Naive thymus-derived CD8-positive, alpha-beta T cell (primary cell): Measurements from ENCODE around the gene HNRNPUL1. TPM values are rescaled to one million over a fixed set of nuclear protein-coding genes. Genes with fewer than 3 reads are reported as not detected.

Experiments
- ATAC-seq, 2 donors: fragments of 150-1000 bp; cut with Tn5 transposase in 1 of 2; sonication (Bioruptor Pico), chemical (Tn5 transposase) in 1 of 2; 1 replicate in 1 of 2; 2 replicates in 1 of 2; pipeline ENCODE4 v1.10.0; 2021; ENCODE audit warnings: mild to moderate bottlenecking in 2 of 2, moderate library complexity in 2 of 2
- POLR2A ChIA-PET: fragments of 350-600 bp; sonication (Branson Sonifier 250); formaldehyde crosslinking; loops from one replicate; lab custom pipeline; 2021; ENCODE audit warnings: antibody characterized with exemption; lab: Charles Lee
- DNase-seq, 10 donors: peaks; one replicate each; pipeline versions ENCODE4 v3.0.0 to v3.0.0-alpha.2; 2020 to 2022
- H3K27ac Mint-ChIP-seq, 10 donors: one replicate each; pipeline ENCODE4 v1.8.0; 2020 to 2022; ENCODE audit warnings: mild to moderate bottlenecking in 10 of 10, mixed read lengths in 10 of 10, moderate library complexity in 4 of 10, inconsistent platforms in 1 of 10
- H3K27me3 Mint-ChIP-seq, 5 donors: one replicate each; pipeline ENCODE4 v1.8.0; 2021 to 2022; ENCODE audit warnings: mixed read lengths in 5 of 5
- H3K36me3 Mint-ChIP-seq, 3 donors: one replicate each; pipeline ENCODE4 v1.8.0; 2020 to 2022; ENCODE audit warnings: mixed read lengths in 3 of 3, mild to moderate bottlenecking in 2 of 3, inconsistent platforms in 1 of 3
- H3K4me1 Mint-ChIP-seq, 4 donors: one replicate each; pipeline ENCODE4 v1.8.0; 2021 to 2022; ENCODE audit warnings: mixed read lengths in 4 of 4
- H3K4me3 Mint-ChIP-seq, 10 donors: one replicate each; pipeline ENCODE4 v1.8.0; 2020 to 2022; ENCODE audit warnings: mild to moderate bottlenecking in 10 of 10, mixed read lengths in 10 of 10, moderate library complexity in 6 of 10, inconsistent platforms in 1 of 10
- H3K9me3 Mint-ChIP-seq, 9 donors: one replicate each; pipeline ENCODE4 v1.8.0; 2020 to 2022; ENCODE audit warnings: mixed read lengths in 9 of 9, mild to moderate bottlenecking in 3 of 9, inconsistent platforms in 1 of 9, moderate library complexity in 1 of 9
- polyA plus RNA-seq, 3 donors: library from polyadenylated mRNA; unstranded; fragments of 300-500 nt; fragmentation: Illumina TruSeq; gene quantifications; one replicate each; pipeline ENCODE4 v1.2.3, GENCODE V29; 2021
- total RNA-seq, 8 experiments: library from RNA in 2 of 8; stranded (reverse) in 2 of 8; gene quantifications; one replicate each; pipeline ENCODE4 v1.2.3 and lab custom pipeline; 2021 to 2026

Gene HNRNPUL1
- total and polyA plus RNA-seq, 5 experiments from 2014 or later = 40.7 to 280 (median 67.6) TPM

GRCh38 chr19:41352609-41353465, 88.7 kb downstream of the HNRNPUL1 start:
- POLR2A ChIA-PET = interaction anchor here (0.7 to 12.0 kb wide), 22 partner anchors 10 to 637 kb away, joined by 3 to 180 read pairs (median 6); partner anchors contain the start of genes B9D2, CCDC97, COQ8B and HNRNPUL1
- Mint-ChIP-seq H3K36me3 (peaks cover 4 to 18% (median 6%) of the 10 kb centered on the region in 3 donors), H3K9me3 (no peaks in the 10 kb centered on the region), H3K4me1 (peaks cover 46 to 83% (median 67%) of the 10 kb centered on the region in 4 donors), H3K27ac (peak overlapping the region; percentile 91 to 99 (median 97)), H3K4me3 (peak overlapping the region; percentile 92 to 100 (median 99)), H3K27me3 (no peaks in the 10 kb centered on the region)
- ATAC-seq (peak; percentile 21 to 25), DNase-seq (peak; percentile 55 to 85 (median 74))

GRCh38 chr19:41353466-41354342, 89.5 kb downstream of the HNRNPUL1 start, which contains the start of gene TGFB1:
Gene TGFB1 (minus strand): TSS chr19:41353922. CDS start chr19:41353044, 878 bp downstream.
- peaks cover 0 to 13% (median 2%) of the 10 kb centered on the region in 3 donors for H3K36me3 Mint-ChIP-seq
- ATAC-seq = peak; percentile 55 to 57

GRCh38 chr19:41354343-41354953, 90.3 kb downstream of the HNRNPUL1 start:
- Mint-ChIP-seq H3K27ac (peak overlapping the region; percentile 94 to 99 (median 96)), H3K27me3 (no peaks in the 10 kb centered on the region), H3K36me3 (peaks cover 0 to 8% (median 2%) of the 10 kb centered on the region in 3 donors), H3K9me3 (no peaks in the 10 kb centered on the region), H3K4me1 (peaks cover 42 to 75% (median 66%) of the 10 kb centered on the region in 4 donors), H3K4me3 (peak overlapping the region; percentile 78 to 99 (median 91))
- DNase-seq (no peak), ATAC-seq (no peak)
- POLR2A ChIA-PET = interaction anchor here (0.9 to 12.0 kb wide), 5 partner anchors 10 to 91 kb away, joined by 5 to 180 read pairs (median 44); partner anchors contain the start of genes B9D2, CCDC97 and HNRNPUL1

More at GRCh38 chr19:41353466-41354342, 89.5 kb downstream of the HNRNPUL1 start, which contains the start of gene TGFB1:
- no peaks in the 10 kb centered on the region for H3K9me3 Mint-ChIP-seq
- peak; percentile 93 to 97 (median 95) for DNase-seq
- peak within 1 kb of the TSS; percentile 94 to 99 (median 98) for H3K27ac Mint-ChIP-seq
- peaks cover 45 to 83% (median 69%) of the 10 kb centered on the region in 4 donors for H3K4me1 Mint-ChIP-seq
- POLR2A ChIA-PET = interaction anchor here (0.7 to 12.0 kb wide), 15 partner anchors 10 to 637 kb away, joined by 3 to 180 read pairs (median 11); partner anchors contain the start of genes B9D2, CCDC97, COQ8B and HNRNPUL1
- H3K4me3 Mint-ChIP-seq = peak within 1 kb of the TSS; percentile 92 to 100 (median 99)
- no peaks in the 10 kb centered on the region for H3K27me3 Mint-ChIP-seq

GRCh38 chr19:41355035-41355434, 90.9 kb downstream of the HNRNPUL1 start:
- peak overlapping the region; percentile 45 to 90 (median 82) for H3K4me3 Mint-ChIP-seq
- no peak for DNase-seq
- ATAC-seq = no peak
- no peaks in the 10 kb centered on the region for H3K27me3 Mint-ChIP-seq
- H3K4me1 Mint-ChIP-seq = peaks cover 44 to 74% (median 64%) of the 10 kb centered on the region in 4 donors
- POLR2A ChIA-PET = interaction anchor here (0.6 to 12.0 kb wide), 7 partner anchors 9 to 1522 kb away, joined by 3 to 180 read pairs (median 8); partner anchors contain the start of genes B9D2, CCDC97 and HNRNPUL1
- peak overlapping the region; percentile 89 to 99 (median 97) for H3K27ac Mint-ChIP-seq
- no peaks in the 10 kb centered on the region for H3K9me3 Mint-ChIP-seq
- H3K36me3 Mint-ChIP-seq = peaks cover 0 to 3% (median 3%) of the 10 kb centered on the region in 3 donors

- no peak for DNase-seq
- no peak for ATAC-seq
- POLR2A ChIA-PET = interaction anchor here (0.9 to 12.0 kb wide), 7 partner anchors 9 to 152 kb away, joined by 3 to 180 read pairs (median 8); partner anchors contain the start of genes B9D2, CCDC97 and HNRNPUL1
- H3K4me3 Mint-ChIP-seq = peak overlapping the region; percentile 70 to 90 (median 82)
- H3K4me1 Mint-ChIP-seq = peaks cover 44 to 69% (median 62%) of the 10 kb centered on the region in 4 donors
- H3K9me3 Mint-ChIP-seq = no peaks in the 10 kb centered on the region
- H3K27ac Mint-ChIP-seq = peak overlapping the region; percentile 89 to 99 (median 97)
- H3K27me3 Mint-ChIP-seq = no peaks in the 10 kb centered on the region
- H3K36me3 Mint-ChIP-seq = peaks cover 0 to 3% (median 3%) of the 10 kb centered on the region in 3 donors
Observed at GRCh38 chr19:41355802-41356201, 91.6 kb downstream of the HNRNPUL1 start.

- H3K27me3 Mint-ChIP-seq = no peaks in the 10 kb centered on the region
- H3K9me3 Mint-ChIP-seq = no peaks in the 10 kb centered on the region
- peaks cover 0 to 3% (median 3%) of the 10 kb centered on the region in 3 donors for H3K36me3 Mint-ChIP-seq
- H3K4me1 Mint-ChIP-seq = peaks cover 37 to 63% (median 58%) of the 10 kb centered on the region in 4 donors
- POLR2A ChIA-PET = interaction anchor here (0.5 to 12.0 kb wide), 9 partner anchors 7 to 606 kb away, joined by 3 to 180 read pairs (median 3); partner anchors contain the start of genes B9D2, CCDC97 and HNRNPUL1
- H3K27ac Mint-ChIP-seq = peak overlapping the region; percentile 89 to 99 (median 97)
- DNase-seq (peak in 3 of 10 donors; percentile 38 to 50 (median 50)), ATAC-seq (peak in 1 of 2 donors; percentile 12)
- H3K4me3 Mint-ChIP-seq = peak overlapping the region; percentile 70 to 90 (median 82)
Observed at GRCh38 chr19:41356984-41357739, 93.0 kb downstream of the HNRNPUL1 start.

Other genes with a start within 250 kb of the HNRNPUL1 start
- not detected for gene CYP2A13, start 175.9 kb upstream of the HNRNPUL1 start, total RNA-seq
- not detected for gene CYP2A13, start 175.9 kb upstream of the HNRNPUL1 start, polyA plus RNA-seq
- gene CYP2F1, start 149.9 kb upstream of the HNRNPUL1 start, total RNA-seq = not detected
- under 1 TPM in 1 of 3 donors, not detected in 2; 0.19 TPM for gene CYP2F1, start 149.9 kb upstream of the HNRNPUL1 start, polyA plus RNA-seq
- gene CYP2S1, start 71.2 kb upstream of the HNRNPUL1 start, total RNA-seq = not detected
- not detected for gene CYP2S1, start 71.2 kb upstream of the HNRNPUL1 start, polyA plus RNA-seq
- not detected for gene AXL, start 45.1 kb upstream of the HNRNPUL1 start, total RNA-seq
- under 1 TPM in 2 of 3 donors, not detected in 1; 0.11 to 0.21 TPM for gene AXL, start 45.1 kb upstream of the HNRNPUL1 start, polyA plus RNA-seq
- gene CCDC97, start 45.8 kb downstream of the HNRNPUL1 start, total RNA-seq = 10 to 100 TPM; 46.6 to 49.1 TPM
- gene CCDC97, start 45.8 kb downstream of the HNRNPUL1 start, polyA plus RNA-seq = 10 to 100 TPM; 15.6 to 25.0 (median 24.6) TPM
- 10 to 100 TPM; 83.6 to 85.6 TPM for gene TGFB1, start 89.5 kb downstream of the HNRNPUL1 start, total RNA-seq
- 10 to 100 TPM; 30.5 to 45.4 (median 34.5) TPM for gene TGFB1, start 89.5 kb downstream of the HNRNPUL1 start, polyA plus RNA-seq
- gene B9D2, start 99.8 kb downstream of the HNRNPUL1 start, total RNA-seq = 10 to 100 TPM; 15.0 to 17.3 TPM
- 10 to 100 TPM; 12.6 to 20.9 (median 19.8) TPM for gene B9D2, start 99.8 kb downstream of the HNRNPUL1 start, polyA plus RNA-seq
- gene TMEM91, start 112.2 kb downstream of the HNRNPUL1 start, total RNA-seq = 1 to 10 TPM; 9.9 TPM
- gene TMEM91, start 112.2 kb downstream of the HNRNPUL1 start, polyA plus RNA-seq = 1 to 10 TPM; 3.6 to 8.3 (median 5.0) TPM
- gene EXOSC5, start 133.0 kb downstream of the HNRNPUL1 start, total RNA-seq = 10 to 100 TPM; 18.3 to 22.9 TPM
- 10 to 100 TPM; 69.0 to 88.0 (median 84.8) TPM for gene EXOSC5, start 133.0 kb downstream of the HNRNPUL1 start, polyA plus RNA-seq
- gene BCKDHA, start 133.4 kb downstream of the HNRNPUL1 start, total RNA-seq = 10 to 100 TPM; 15.9 to 18.7 TPM
- 10 to 100 TPM; 51.8 to 67.3 (median 53.8) TPM for gene BCKDHA, start 133.4 kb downstream of the HNRNPUL1 start, polyA plus RNA-seq
- under 1 TPM; 0.39 to 0.41 TPM for gene B3GNT8, start 163.0 kb downstream of the HNRNPUL1 start, total RNA-seq
- gene B3GNT8, start 163.0 kb downstream of the HNRNPUL1 start, polyA plus RNA-seq = 1 to 10 TPM in 1 of 3 donors, under 1 TPM in 2; 0.33 to 1.1 (median 0.89) TPM
- gene DMAC2, start 175.5 kb downstream of the HNRNPUL1 start, total RNA-seq = 10 to 100 TPM; 26.2 to 28.7 TPM
- 10 to 100 TPM; 50.6 to 53.7 (median 52.4) TPM for gene DMAC2, start 175.5 kb downstream of the HNRNPUL1 start, polyA plus RNA-seq
- not detected for gene ERICH4, start 178.8 kb downstream of the HNRNPUL1 start, total RNA-seq
- not detected for gene ERICH4, start 178.8 kb downstream of the HNRNPUL1 start, polyA plus RNA-seq